HFF-Myc (cell line): ENCODE results near the gene PARD3.

ENCODE experiments used
- DNase-seq: peaks from one replicate; pipeline ENCODE4 v3.0.0-alpha.2; 2011; ENCODE audit warnings: low read depth; ENCODE audit errors: extremely low read depth
- H3K4me3 ChIP-seq: replicated peaks from 2 replicates; pipeline ENCODE4 v1.5.1; 2011; ENCODE audit warnings: low read depth, mild to moderate bottlenecking, control low read depth, low read length
- TF ChIP-seq, protein P1 (sequence below): IDR thresholded peaks from 2 replicates; pipeline ENCODE4 v1.5.1; 2012; ENCODE audit warnings: mild to moderate bottlenecking, low read depth, low read length, control low read depth; ENCODE audit errors: missing control alignments

PARD3 gene

DNA sequence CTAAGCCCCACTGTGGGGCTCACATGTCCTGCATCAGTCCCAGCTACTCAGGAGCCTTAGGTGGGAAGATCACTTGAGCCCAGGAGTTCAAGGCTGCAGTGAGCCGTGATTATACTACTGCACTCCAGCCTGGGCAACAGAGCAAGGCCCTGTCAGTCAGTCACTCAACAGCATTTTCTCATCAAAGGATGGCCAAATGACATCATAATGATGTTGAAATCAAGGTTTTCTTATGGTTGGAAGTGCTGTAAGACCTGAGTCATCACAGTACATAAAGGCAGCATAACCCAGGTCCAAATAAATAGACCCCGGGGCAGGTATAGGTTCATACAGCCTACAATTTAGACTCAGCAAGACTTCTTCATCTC, 341.1 kb downstream of the PARD3 start:
- DNase-seq = no peak
- H3K4me3 ChIP-seq = no peak overlapping the region
- TF ChIP-seq, protein P1, sequence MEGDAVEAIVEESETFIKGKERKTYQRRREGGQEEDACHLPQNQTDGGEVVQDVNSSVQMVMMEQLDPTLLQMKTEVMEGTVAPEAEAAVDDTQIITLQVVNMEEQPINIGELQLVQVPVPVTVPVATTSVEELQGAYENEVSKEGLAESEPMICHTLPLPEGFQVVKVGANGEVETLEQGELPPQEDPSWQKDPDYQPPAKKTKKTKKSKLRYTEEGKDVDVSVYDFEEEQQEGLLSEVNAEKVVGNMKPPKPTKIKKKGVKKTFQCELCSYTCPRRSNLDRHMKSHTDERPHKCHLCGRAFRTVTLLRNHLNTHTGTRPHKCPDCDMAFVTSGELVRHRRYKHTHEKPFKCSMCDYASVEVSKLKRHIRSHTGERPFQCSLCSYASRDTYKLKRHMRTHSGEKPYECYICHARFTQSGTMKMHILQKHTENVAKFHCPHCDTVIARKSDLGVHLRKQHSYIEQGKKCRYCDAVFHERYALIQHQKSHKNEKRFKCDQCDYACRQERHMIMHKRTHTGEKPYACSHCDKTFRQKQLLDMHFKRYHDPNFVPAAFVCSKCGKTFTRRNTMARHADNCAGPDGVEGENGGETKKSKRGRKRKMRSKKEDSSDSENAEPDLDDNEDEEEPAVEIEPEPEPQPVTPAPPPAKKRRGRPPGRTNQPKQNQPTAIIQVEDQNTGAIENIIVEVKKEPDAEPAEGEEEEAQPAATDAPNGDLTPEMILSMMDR = no peak

DNA sequence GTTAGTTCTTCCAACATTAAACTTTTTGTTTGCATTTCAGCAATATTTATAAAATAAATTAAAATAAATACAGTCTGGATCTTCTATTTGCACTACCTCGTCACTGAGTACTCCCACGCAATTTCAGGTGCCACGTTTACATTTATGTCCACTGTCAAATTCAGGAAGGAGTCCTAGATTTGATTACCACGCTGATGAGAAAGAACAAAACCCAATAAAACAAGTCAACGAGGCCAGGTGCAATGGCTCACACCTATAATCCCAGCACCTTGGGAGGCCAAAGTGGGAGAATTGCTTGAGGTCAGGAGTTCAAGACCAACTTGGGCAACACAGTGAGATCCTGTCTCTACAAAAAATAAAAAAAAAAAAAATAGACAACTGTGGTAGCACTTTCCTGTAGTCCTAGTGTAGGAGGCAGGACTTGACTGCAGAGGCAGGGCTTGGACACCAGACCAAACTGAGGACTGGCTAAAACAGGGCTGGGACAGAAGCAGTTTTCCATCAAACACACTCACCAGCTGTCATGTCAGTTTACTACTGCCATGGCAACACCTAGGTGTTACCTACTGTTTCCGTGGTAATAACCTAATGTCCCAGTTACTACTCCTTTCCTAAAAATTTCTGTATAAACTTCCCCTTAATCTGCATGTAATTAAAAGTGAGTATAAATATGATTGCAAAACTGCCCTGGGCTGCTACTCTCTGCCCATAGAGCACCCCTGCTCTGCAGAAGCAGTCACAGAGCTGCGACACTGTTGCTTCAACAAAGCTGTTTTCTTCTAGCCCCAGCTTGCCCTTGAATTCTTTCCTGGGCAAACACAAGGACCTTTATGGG, 341.7 kb downstream of the PARD3 start:
- DNase-seq = no peak
- no peak overlapping the region for H3K4me3 ChIP-seq
- TF ChIP-seq, protein P1 = no peak

DNA sequence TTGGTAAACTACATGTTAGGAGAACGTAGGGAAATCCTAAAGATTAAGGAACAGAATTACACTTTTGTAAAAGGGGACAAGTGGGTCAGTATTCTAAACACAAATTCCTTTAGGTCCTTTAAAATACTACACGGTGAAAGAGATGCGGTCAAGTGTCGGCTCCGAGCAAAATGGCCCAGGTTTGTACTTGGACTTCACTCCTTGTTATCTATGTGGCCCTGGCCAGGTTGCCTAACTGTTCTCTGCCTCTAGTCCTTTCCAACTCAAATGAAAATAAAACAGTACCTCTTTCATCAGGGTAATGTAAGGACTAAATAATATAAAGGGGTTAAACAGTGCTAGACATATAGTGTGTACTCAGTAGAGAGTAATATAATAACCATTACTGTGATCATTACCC, 344.8 kb downstream of the PARD3 start:
- TF ChIP-seq, protein P1 = no peak
- DNase-seq = no peak
- no peak overlapping the region for H3K4me3 ChIP-seq

DNA sequence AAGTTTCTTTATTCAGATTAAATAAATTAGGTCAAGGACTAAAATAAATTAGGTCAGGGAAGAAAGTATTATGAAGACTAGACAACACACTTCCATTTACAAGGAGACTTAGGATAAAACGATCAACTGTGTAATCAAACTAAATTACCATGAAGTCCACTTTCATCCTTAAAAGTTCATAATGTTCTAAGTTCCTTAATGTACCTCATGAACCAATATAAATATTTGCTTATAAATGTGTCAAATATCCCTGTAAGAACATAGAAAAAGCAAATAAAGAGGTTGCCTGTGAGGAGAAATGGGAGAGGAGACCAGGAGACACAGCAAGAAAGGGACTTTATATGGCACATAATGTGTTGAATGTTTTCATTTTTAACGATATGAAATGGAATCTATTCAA, 345.6 kb downstream of the PARD3 start:
- DNase-seq = no peak
- no peak overlapping the region for H3K4me3 ChIP-seq
- TF ChIP-seq, protein P1 = no peak

DNA sequence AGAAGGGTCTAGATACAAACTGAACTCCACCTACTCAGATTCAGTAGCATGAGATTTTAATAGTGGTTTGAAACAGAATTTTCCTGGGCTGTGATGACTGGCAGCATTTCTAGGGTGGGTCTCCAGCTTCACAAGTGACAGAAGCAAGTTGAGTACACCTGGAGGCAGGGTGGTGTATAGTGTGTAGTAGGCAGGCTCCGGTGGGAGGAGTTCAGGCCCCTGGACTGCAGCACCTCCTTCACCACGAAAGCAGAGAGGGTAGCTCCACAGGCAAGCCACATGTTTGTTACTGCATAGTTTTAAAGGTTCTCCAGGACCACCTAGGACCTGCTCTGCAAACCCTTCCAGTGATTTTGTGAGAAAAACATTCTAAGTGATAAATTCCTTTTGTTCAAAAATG, 347.2 kb downstream of the PARD3 start:
- TF ChIP-seq, protein P1 = no peak
- no peak overlapping the region for H3K4me3 ChIP-seq
- DNase-seq = no peak

DNA sequence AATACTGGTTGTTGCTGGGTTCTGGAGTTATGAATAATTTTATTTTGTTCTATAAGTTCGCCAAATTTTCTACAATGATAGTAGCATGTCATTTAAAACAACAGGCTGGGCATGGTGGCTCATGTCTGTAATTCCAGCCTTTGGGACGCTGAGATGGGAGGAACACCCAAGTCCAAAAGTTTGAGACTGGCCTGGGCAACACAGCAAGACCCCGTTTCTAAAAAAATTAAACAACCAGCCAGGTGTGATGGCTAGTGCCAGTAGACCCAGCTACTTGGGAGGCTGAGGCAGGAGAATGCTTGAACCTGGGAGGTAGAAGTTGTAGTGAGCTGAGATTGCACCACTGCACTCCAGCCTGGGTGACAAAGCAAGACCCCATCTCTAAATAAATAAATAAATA, 347.7 kb downstream of the PARD3 start:
- TF ChIP-seq, protein P1 = no peak

DNA sequence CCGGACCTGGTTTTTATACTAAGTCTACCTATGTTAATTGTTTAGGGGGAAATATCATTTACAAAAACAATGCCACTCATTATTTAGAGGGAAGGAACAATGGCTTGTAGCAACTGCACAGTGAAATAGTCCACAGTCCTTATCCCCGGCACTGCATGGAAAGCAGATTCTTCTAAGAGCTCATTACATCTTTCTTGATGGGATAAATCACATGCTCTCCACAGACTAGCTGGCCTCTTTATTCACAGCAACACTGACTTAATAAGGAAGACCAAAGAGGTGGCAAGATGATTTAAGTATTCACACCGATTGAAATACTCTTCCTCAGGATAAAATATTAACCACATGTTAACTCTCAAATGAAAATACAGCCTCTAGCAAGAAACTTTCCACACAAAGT, 349.4 kb downstream of the PARD3 start:
- TF ChIP-seq, protein P1 = no peak
- DNase-seq = no peak
- no peak overlapping the region for H3K4me3 ChIP-seq

More for the DNA sequence above, 347.7 kb downstream of the PARD3 start:
- H3K4me3 ChIP-seq = no peak overlapping the region
- DNase-seq = no peak
